HG03520 (cell line): ENCODE data around the gene CBX2.
"Not testable (repeated sequence)": the region's sequence is repeated elsewhere in the genome, so short reads cannot be mapped to it uniquely, and the experiment has no call there.

ENCODE experiments used
- ATAC-seq: cut with Tn5 transposase; IDR thresholded peaks from one replicate; pipeline ENCODE4 v1.9.1; 2021; ENCODE audit warnings: mild to moderate bottlenecking, moderate library complexity; ENCODE audit not compliant: unreplicated experiment

CBX2 gene

DNA sequence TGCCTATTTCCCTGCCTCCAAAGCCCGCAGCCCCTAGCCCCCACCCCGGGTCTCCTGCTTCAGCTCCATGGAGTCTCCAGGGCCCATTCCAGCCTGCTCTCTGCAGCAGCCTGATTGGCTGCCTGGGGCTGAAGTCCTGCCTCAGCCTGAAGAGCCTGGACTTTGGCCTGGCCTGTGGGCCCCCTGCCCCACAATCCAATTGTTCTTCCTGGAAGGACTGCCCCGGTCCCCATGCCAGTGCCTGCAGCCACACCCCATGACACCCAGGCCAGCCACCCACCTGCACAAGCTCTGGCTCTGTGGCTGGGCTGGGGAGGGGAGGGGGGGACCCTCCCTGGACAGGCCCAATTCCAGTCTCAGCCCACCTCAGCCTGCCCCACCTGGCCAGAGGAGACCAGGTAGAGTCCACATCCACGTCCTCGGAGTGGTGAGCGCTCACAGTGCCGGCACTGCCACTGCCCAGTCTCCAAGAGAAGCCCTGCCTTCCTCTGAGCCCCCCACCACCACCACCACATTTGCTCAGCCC is 34.9 kb upstream of the CBX2 start:
- ATAC-seq, result no peak

DNA sequence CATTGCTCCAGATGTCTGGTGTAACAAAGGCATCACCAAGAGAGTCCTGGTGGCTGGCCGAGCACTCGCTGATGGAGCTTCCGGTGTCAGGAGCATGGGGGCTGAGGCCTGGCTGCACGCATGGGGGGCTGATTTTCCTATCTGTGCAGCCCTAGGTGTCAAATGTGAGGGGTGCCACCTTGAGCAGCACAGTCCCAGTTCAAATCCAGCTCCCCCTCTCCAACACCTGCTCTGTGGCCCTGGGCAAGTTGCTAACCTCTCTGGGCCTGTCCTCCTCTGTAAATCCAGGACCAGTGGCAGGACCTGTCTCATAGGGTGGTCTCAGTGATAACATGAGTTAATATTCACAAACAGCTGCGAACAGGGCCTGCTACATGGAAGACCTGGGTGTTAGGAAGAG is 34.3 kb upstream of the CBX2 start:
- ATAC-seq, result no peak

DNA sequence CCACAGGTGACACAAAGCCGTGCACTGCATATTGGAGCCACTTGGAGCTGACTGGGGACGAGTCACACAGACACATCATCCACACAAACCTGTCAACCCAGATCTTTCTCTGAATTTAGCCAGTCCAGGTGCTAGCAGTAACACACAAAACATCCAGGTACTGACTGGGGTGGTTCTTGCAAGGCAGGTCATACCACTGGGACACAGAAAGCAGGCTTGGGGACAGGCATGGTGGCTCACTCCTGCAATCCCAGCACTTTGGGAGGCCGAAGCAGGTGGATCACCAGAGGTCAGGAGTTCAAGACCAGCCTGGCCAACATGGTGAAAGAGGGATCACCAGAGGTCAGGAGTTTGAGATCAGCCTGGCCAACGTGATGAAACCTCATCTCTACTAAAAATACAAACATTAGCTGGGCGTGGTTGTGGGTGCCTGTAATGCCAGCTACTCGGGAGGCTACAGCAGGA is 32.3 kb upstream of the CBX2 start:
- no peak for ATAC-seq

DNA sequence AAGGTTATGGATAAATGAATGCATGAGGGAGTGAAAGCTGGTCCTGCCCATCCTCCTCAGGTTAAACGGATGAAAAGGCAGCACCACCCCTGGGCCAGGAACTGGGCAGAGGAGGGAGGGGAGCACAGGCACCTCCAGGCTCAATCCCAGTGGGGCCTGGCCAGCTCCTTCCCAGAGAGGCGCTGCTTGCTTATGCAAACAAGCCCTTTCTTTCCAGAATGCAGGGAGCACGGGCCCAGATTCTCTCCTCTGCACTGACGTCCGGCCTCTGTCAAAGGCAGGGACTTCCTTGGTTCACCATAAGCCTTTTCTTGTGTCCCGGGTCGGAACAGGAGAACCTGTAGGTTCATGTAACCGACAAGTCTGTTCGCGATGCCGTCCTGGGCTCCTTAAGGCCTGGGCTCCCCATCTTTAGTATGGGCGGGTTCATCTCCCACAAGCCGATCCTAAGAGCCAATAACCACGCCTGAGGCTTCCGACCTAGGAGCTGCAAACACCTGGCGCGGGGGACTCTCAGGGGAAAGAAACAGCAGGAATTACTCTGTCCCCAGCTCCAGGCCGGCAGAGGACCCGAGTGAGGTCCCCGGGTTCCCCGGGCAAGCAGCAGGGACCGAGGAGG is 30.9 kb upstream of the CBX2 start:
- no peak for ATAC-seq

DNA sequence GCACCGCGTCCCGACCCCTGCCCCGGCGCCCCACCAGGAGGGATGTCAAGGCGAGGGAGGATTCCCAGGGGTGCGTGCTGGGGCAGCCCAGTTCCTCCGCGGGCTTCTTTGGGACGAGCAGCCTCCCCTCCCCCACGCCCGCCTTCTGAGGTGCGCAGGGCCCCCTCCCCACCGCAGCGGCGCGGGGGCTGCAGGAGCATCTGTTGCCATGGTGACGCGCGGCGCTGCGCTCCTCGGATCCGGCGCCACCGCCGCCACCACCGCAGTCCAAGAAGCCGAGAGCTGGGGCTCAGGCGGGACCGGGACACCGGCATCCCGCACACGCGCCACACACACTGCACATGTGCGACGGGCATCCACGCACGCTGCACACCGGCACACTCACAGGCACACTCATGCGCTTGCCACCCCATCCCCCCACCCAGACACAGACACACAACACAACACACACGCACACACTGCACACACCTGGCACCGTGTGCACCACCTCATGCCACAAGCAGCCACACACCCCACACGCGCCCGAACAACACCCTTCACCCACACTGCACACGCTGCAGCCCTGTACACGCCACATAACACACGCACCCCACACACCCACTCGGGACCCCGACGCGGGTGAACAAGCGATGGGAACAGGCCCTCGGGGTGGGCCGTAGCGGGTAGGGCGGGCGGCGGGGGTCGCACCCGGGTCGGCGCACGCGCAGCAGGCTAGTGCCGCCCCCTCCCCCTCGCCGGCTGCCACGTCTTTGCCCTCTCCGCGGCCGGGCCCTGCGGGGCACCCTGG is 30.2 kb upstream of the CBX2 start:
- ATAC-seq, result no peak

DNA sequence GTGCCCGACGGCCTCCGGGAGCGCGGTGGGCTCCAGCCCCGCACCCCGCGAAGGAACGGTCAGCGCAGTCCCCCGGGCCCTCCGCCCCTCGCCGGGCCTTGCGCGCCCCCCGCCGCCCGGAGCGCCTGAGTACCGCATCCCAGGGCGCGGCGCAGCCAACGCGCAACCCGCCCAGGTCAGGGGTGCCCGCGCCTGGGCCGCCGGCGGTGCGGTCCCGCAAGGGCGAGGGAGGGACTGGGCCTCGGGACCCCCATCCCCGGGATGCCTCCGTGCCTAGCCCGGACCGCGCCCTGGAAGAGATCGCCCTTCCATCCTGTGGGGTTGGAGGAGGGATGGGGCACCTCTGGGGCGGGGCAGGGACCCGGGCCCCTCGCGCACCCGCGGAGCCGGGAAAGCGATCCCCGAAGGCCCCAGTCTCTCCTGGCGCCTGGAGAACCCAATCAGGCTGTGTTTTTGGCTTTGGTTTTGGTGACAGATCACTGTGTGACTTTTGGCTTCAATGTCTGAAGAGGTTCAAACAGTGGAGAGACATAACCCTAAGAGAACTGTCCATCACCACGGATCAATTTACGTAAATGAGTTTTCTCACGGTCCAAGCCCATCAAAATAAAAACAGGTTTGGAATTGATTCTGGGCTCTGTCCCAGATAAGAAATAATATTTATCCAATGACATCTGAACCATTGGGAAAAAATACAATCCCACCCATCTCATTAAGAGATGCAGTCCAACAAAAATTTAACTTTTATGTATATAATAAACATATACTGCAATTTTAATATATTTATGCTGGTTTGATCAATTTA is 29.5 kb upstream of the CBX2 start:
- no peak for ATAC-seq

DNA sequence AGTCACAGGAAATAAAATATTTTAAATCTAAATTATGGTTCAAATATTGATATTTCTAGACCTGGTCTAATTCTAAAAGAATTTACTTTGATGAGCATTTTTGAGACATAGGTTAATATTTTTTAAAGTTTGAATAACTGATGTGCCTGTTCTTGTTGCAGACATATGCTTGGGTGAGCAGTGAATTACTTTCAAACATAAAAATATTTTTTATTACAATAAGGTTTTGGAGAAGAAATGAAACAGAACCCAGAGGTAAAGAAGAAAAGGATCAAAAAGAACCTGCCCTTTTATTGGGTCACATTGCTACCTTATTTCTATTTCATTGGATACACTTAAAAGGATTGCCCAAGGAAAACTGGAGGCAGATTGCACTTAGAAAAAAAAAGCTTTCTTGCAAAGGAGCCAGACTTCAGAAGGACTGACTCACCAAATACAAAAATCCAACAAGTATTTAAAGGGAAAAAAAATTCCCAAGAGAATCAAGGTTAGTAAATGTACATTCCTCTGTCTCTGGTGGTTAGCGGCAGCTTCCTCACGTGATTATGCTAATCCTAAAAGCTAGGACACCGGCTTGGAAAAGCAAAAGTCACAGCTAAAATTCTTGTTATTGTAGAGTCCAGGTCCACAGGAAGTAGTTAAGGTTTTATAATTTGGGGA is 28.7 kb upstream of the CBX2 start:
- ATAC-seq, result no peak

DNA sequence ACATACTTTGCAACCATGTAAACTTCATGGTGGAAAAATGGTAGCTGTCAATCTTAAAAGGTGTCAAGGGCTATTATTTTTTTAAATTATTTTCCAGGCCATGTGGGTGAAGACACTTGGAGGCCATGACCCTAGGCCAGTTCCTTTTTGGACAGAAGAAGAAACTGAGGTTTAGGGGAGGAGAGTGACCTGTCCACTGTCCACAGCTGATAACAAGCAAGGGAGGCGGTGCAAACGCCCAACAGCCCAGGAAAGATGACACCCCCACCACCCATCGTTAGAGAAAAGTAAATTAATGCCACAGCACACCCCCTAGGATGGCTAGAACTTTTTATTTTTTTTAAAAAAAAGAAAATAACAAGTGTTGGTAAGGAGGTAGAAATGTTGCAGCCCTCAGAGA is 28.0 kb upstream of the CBX2 start:
- ATAC-seq, result no peak

DNA sequence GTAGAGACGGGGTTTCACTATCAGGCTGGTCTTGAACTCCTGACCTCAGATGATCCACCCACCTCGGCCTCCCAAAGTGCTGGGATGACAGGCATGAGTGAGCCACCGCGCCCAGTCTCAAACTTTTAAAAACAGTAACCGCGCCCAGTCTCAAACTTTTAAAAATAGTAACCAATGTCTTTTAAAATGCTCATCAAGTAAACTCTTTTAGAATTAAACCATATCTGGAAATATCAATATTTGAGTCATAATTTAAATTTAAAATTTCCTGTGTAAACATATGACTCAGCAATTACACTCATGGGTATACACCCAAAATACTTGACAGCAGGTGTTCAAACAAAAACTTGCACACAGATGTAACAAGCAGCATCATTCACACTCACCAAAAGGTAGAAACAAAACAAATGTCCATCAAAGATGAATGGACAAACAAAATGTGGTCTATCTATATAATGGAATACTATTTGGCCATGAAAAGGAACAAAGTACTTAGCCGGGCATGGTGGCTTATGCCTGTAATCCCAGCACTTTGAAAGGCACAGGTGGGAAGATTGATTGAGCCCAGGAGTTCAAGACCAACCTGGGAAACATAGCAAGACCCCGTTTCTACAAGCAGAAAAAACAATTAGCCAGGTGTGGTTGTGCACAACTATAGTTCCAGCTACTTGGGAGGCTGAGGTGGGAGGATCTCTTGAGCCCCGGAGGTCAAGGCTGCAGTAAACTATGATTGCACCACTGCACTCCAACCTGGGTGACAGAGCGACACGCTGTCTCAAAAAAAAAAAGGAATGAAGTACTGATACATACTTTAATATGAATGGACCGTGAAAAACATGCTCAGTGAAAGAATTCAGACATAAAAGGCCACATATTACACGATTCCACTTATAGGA is 27.1 kb upstream of the CBX2 start:
- ATAC-seq, result no peak

DNA sequence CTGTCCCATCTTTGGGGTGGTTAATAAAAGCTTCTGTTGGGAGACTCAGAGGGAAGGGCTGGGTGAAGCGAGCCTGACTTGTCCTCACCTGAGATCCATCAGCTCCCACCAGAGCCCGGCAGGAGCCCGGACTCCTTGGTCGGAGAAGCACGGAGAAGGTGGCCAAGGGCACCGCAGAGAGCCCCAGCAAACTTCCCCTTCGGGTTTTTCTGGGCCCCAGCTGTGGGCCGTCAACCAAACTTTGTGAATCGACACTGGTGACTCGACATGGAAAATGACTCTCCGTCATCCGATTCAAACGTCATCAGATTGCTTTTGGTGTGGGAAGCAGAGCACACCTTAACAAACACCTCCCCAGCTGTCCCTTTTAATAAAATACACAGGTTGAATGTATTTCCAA is 25.8 kb upstream of the CBX2 start:
- no peak for ATAC-seq

DNA sequence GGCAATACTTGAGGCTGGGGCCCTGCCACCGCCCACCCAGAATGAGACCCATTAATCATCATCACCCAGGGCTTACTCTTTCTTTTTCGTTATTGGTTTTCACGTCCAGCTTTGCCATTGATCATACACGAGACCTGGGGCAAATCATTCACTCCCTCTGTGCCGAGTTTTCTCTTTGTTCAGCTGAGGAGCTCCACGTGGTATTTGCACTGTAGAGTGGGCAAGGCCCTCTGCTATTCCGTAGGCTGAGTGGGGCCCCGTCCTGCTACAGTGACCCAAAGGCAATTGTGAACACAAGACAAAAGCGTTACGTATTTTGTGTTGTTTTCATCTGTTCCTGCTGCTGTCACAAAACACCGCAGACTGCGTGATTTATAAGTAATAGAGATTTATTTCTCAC is 23.6 kb upstream of the CBX2 start:
- ATAC-seq, result no peak

DNA sequence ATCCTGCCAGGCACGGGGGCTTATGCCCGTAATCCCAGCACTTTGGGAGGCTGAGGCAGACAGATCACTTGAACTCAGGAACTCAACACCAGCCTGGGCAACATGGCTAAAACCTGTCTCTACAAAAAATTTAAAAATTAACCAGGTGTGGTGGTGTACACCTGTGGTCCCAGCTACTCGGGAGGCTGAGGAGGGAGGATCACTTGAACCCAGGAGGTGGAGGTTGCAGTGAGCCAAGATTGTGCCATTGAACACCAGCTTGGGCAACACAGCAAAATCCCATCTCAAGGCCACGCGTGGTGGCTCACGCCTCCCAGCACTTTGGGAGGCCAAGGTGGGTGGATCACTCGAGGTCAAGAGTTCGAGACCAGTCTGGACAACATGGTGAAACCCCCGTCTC is 23.0 kb upstream of the CBX2 start:
- not testable (repeated sequence) for ATAC-seq

DNA sequence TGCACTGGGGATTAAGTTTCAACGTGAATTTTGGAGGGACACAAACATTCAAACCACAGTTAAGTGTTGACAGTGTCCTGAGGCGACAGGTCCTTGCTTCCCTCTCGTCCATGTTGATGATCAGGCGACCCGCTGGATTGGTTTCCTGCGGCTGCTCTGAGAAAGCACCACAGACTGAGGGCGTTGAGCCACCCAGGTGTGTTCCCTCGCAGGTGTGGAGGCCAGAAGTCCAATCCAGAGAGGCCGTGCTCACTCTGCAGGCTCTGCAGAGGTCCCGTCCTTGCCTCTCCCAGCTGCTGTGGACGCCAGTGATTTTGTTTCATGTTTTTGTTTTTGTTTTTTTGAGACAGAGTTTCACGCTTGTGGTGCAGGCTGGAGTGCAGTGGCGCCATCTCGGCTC is 22.4 kb upstream of the CBX2 start:
- ATAC-seq, result no peak

DNA sequence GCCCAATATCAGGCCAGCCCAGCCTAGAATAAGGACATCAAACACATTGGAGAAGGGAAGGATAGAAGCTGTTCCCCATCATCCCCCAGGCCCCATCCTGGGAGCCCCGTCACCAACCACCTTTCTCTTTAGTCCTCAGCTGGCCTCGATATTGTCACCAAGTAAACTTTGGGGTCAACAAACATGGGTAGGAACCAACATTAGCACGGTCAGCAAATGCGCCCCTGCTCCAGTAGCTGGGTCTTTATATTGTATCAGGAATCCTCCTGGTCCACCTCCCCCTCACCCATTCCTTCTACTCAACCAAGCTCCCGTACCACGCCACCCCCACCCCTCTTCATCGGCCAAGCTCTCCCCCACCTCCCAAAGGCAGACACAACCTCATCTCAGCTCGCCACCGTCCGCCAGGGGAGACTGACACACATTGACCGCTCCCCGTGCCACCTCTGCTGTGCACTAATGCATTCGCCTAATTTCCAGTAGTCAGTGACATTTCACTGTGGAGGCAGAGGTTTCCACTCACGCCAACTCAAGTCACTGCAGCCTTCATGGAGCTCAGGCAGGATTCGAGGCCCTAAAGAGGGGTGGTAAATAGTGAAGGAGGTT is 20.7 kb upstream of the CBX2 start:
- no peak for ATAC-seq

DNA sequence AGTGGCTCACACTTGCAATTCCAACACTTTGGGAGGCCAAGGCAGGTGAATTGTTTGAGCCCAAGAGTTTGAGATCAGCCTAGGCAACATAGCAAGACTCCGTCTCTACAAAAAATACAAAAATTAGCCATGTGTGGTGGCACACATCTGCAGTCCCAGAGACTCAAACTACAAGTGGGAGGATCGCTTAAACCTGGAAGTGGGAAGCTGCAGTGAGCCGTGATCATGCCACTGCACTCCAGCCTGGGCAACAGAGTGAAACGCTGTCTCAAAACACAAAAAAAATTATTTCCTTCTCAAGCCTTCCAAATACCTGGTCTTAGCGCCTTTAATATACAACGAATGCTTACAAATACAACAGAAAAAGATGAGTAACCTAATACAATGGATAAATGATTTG is 19.7 kb upstream of the CBX2 start:
- ATAC-seq, result no peak

DNA sequence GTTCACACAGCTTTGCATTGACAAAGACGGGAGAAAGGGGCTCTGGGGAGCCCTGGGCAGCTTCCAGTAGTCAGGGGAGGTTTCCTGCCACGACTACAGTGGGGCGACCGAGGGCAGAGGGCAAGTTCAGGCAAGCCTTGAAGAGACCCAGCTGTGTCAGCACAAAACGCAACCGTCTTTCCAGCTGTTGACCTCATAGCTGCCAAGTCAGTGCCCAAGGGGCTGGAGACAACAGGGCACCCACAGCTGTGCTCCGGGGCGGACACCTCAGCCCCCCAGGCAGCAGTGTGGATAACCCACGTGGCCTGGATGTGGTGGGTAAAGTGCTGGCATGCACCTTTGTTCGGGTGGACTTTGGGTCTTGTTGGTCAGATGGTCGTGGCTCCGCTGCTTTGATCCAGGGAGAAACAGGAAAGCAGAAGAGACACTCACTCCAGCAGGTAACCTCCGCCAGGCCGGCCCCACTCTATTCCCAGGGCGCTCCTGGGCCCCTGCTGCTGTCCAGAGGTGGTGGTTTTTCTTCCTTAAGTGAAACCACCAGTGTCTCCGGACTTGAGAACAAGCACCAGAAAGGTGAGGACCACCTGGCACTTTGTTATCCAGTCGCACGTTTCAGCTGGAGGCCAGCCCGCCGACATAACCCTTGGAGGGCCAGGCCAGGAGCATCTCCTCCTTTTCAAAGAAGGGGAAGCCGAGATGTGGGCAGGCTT is 17.6 kb upstream of the CBX2 start:
- no peak for ATAC-seq

DNA sequence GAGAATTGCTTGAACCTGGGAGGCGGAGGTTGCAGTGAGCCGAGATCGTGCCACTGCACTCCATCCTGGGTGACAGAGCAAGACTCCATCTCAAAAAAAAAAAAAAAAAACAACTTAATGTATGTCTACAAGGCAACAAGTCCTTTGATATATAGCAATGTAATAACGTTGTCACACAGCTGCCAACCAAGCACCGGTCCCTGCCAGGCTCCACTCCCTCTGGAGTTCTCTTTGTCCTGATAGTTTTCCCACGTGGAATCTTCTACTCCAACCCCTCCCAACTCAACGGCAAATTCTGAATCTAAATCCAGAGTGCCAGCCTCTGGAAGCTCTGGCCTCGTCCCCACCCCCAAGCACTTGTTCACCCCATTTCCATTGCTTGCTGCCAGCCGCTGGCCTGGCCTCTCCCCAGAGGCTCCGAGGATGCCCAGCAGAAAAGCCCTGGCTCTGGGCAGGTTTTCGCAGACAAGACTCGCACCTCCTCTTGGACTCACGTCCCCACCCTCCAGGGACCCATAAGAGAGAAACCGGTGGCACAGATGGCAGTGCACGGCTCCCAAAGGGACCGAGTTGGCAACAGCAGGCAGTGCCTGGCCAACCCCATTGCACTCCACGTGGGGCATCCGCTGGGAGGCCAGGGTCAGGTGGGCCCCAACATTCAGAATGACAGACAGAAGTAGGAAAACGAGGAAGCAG is 15.9 kb upstream of the CBX2 start:
- ATAC-seq, result no peak

DNA sequence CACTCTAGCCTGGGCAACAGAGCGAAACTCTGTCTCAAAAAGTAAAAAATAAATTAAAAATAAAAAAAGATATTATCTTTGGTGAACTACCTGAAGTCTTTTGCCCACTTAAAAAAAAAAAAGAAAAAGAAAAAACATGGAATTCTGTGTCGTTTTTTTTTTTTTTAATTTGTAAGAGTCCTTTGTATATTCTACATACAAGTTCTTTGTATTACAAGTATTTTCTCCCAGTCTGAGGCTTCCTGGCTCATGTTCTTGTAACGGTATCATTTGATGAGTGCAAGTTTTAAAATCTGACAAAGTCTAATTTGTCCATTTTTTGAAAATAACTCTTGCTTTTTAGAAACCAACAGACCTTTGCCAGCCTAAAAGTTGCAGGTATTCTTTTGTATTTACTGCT is 12.2 kb upstream of the CBX2 start:
- ATAC-seq, result no peak
